ENCODE results near the gene HGS. TPM values are rescaled to one million over a fixed set of nuclear protein-coding genes. Genes with fewer than 3 reads are reported as not detected.
A peak's percentile ranks its signal among the peaks of the same experiment; 100 is the strongest.

Gene HGS, protein sequence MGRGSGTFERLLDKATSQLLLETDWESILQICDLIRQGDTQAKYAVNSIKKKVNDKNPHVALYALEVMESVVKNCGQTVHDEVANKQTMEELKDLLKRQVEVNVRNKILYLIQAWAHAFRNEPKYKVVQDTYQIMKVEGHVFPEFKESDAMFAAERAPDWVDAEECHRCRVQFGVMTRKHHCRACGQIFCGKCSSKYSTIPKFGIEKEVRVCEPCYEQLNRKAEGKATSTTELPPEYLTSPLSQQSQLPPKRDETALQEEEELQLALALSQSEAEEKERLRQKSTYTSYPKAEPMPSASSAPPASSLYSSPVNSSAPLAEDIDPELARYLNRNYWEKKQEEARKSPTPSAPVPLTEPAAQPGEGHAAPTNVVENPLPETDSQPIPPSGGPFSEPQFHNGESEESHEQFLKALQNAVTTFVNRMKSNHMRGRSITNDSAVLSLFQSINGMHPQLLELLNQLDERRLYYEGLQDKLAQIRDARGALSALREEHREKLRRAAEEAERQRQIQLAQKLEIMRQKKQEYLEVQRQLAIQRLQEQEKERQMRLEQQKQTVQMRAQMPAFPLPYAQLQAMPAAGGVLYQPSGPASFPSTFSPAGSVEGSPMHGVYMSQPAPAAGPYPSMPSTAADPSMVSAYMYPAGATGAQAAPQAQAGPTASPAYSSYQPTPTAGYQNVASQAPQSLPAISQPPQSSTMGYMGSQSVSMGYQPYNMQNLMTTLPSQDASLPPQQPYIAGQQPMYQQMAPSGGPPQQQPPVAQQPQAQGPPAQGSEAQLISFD
- 57.0 TPM for total RNA-seq

DNA sequence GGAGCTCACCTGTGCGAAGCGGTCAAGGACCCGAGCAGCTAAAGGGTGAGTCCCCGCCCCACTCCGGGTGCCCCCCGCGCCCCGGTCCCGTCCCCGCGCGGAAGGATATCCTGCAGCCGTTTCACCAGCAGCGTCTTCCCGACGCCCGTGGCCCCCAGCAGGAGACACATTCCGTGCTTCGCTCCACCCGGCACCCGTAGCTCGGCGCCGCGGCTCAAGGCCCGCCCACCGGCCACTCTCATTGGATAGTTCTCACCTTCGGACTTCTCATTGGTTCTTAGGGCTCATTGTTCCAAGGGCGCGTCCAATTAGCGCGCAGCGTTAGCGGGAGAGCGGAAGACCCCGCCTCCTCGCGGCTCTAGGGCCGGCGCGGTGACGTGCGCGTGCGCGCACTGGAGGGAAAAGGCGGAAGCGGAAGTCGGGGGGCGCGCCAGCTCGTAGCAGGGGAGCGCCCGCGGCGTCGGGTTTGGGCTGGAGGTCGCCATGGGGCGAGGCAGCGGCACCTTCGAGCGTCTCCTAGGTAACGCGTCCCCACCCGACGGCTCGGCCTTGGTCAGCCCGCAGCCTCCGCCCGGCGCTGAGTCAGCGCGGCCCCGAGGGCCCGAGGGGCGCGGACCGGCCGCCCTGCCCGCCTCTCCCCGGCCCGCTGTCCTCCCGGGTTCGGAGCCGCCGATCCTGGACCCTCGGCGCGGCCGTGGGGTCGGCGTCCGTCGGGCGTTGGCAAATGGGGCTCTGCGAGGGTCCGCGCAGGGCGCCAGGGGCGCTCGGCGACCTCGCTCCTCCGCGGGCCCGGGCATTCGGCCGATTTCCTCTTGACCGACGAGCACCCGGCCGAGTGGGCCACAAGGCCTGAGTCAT is at the start of gene HGS, which contains the start of gene ARL16:
Gene HGS (plus strand): TSS at position 428 of the 858 bp plus-strand sequence. CDS start 56 bp downstream, at position 484.
Gene ARL16 (minus strand): TSS at position 214 of the 858 bp plus-strand sequence. CDS start 44 bp downstream, at position 170.
- Histone ChIP-seq H3K27me3 (ENCODE audit: insufficient read depth, low read length) (no peaks in the 10 kb centered on the region), H3K4me1 (ENCODE audit: insufficient read depth, low read length) (peaks cover 26% of the 10 kb centered on the region), H3K4me3 (ENCODE audit: low read length) (peak within 1 kb of the TSS; percentile 78), H3K9me3 (ENCODE audit: low read depth, low read length) (no peaks in the 10 kb centered on the region)

DNA sequence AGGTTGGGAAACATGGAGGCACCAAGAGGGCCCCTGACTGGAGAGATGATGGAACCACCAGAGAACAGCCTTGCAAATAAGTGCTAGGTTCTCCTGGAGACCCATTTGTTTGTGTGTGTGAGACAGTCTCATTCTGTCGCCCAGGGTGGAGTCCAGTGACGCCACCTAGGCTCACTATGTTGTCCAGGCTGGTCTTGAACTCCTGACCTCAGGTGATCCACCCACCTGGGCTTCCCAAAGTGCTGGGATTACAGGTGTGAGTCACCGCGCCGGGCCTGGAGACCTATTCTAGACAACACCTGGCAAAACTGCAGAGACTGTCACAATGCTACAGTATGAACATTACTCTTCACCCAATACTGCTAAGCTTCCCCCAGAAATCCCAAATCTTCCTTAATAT is 48.4 kb upstream of the HGS start:
- no peaks in the 10 kb centered on the region for H3K27me3 ChIP-seq (ENCODE audit: insufficient read depth, low read length)
- no peaks in the 10 kb centered on the region for H3K9me3 ChIP-seq (ENCODE audit: low read depth, low read length)
- H3K4me3 ChIP-seq (ENCODE audit: low read length): no peak overlapping the region
- H3K4me1 ChIP-seq (ENCODE audit: insufficient read depth, low read length): peaks cover 26% of the 10 kb centered on the region

GRCh38 chr17:81635973-81636504 is 47.8 kb upstream of the HGS start:
- Histone ChIP-seq H3K9me3 (ENCODE audit: low read depth, low read length) (no peaks in the 10 kb centered on the region), H3K4me1 (ENCODE audit: insufficient read depth, low read length) (peaks cover 26% of the 10 kb centered on the region), H3K4me3 (ENCODE audit: low read length) (peak overlapping the region; percentile 80), H3K27me3 (ENCODE audit: insufficient read depth, low read length) (no peaks in the 10 kb centered on the region)

GRCh38 chr17:81636505-81637288 is 47.1 kb upstream of the HGS start, which contains the start of the genes NPLOC4 and TSPAN10:
NPLOC4 (minus strand) TSS chr17:81637112; CDS start chr17:81636930, 182 bp downstream.
TSPAN10 (plus strand) TSS chr17:81637196; CDS start chr17:81642413, 5,217 bp downstream.
- Histone ChIP-seq H3K4me3 (ENCODE audit: low read length) (peak within 1 kb of the TSS; percentile 80), H3K9me3 (ENCODE audit: low read depth, low read length) (no peaks in the 10 kb centered on the region), H3K27me3 (ENCODE audit: insufficient read depth, low read length) (no peaks in the 10 kb centered on the region)

GRCh38 chr17:81638683-81639082 is 45.1 kb upstream of the HGS start:
- Histone ChIP-seq H3K4me3 (ENCODE audit: low read length) (no peak overlapping the region), H3K9me3 (ENCODE audit: low read depth, low read length) (no peaks in the 10 kb centered on the region), H3K4me1 (ENCODE audit: insufficient read depth, low read length) (peaks cover 26% of the 10 kb centered on the region), H3K27me3 (ENCODE audit: insufficient read depth, low read length) (no peaks in the 10 kb centered on the region)

More at GRCh38 chr17:81636505-81637288, 47.1 kb upstream of the HGS start, which contains the start of the genes NPLOC4 and TSPAN10:
- peaks cover 26% of the 10 kb centered on the region for H3K4me1 ChIP-seq (ENCODE audit: insufficient read depth, low read length)

GRCh38 chr17:81640011-81640410 is 43.8 kb upstream of the HGS start:
- H3K4me1 ChIP-seq (ENCODE audit: insufficient read depth, low read length): peaks cover 20% of the 10 kb centered on the region
- no peaks in the 10 kb centered on the region for H3K27me3 ChIP-seq (ENCODE audit: insufficient read depth, low read length)
- H3K9me3 ChIP-seq (ENCODE audit: low read depth, low read length): no peaks in the 10 kb centered on the region
- no peak overlapping the region for H3K4me3 ChIP-seq (ENCODE audit: low read length)

GRCh38 chr17:81641825-81642489 is 41.9 kb upstream of the HGS start:
- Histone ChIP-seq H3K9me3 (ENCODE audit: low read depth, low read length) (no peaks in the 10 kb centered on the region), H3K4me1 (ENCODE audit: insufficient read depth, low read length) (peaks cover 5% of the 10 kb centered on the region), H3K4me3 (ENCODE audit: low read length) (no peak overlapping the region), H3K27me3 (ENCODE audit: insufficient read depth, low read length) (no peaks in the 10 kb centered on the region)

- H3K4me3 ChIP-seq (ENCODE audit: low read length): no peak overlapping the region
- H3K27me3 ChIP-seq (ENCODE audit: insufficient read depth, low read length): peaks cover 5% of the 10 kb centered on the region
- no peaks in the 10 kb centered on the region for H3K4me1 ChIP-seq (ENCODE audit: insufficient read depth, low read length)
- H3K9me3 ChIP-seq (ENCODE audit: low read depth, low read length): no peaks in the 10 kb centered on the region
Measured at GRCh38 chr17:81644496-81644895, 39.3 kb upstream of the HGS start.

DNA sequence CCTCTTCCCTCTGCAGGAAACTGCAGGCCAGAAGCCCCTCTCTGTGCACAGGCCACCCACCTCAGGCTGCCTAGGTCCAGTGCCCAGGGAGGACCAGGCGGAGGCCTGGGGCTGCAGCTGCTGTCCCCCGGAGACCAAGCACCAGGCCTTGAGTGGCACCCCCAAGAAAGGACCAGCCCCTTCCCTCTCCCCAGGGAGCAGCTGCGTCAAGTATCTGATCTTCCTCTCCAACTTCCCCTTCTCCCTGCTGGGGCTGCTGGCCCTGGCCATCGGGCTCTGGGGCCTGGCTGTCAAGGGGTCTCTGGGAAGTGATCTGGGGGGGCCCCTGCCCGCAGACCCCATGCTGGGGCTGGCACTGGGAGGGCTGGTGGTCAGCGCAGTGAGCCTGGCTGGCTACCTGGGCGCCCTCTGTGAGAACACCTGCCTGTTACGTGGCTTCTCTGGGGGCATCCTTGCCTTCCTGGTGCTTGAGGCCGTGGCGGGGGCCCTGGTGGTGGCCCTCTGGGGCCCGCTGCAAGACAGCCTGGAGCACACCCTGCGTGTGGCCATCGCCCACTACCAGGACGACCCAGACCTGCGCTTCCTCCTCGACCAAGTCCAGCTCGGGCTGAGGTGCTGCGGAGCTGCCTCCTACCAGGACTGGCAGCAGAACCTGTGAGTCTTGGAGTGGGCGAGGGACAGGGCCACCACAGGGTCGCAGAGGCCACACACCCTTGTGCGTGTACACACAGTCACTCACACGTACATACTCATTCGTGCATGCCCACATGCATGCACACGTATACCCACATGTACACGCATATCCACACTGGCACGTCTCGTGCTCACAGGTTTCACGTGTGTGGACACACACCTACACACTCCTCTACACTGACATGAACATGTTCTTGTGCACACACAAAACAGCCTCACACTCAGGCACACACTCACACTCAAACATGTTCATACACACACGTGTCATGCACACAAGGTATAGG is 38.5 kb upstream of the HGS start:
- H3K4me1 ChIP-seq (ENCODE audit: insufficient read depth, low read length): no peaks in the 10 kb centered on the region
- H3K27me3 ChIP-seq (ENCODE audit: insufficient read depth, low read length): peaks cover 5% of the 10 kb centered on the region
- H3K4me3 ChIP-seq (ENCODE audit: low read length): no peak overlapping the region
- H3K9me3 ChIP-seq (ENCODE audit: low read depth, low read length): no peaks in the 10 kb centered on the region

DNA sequence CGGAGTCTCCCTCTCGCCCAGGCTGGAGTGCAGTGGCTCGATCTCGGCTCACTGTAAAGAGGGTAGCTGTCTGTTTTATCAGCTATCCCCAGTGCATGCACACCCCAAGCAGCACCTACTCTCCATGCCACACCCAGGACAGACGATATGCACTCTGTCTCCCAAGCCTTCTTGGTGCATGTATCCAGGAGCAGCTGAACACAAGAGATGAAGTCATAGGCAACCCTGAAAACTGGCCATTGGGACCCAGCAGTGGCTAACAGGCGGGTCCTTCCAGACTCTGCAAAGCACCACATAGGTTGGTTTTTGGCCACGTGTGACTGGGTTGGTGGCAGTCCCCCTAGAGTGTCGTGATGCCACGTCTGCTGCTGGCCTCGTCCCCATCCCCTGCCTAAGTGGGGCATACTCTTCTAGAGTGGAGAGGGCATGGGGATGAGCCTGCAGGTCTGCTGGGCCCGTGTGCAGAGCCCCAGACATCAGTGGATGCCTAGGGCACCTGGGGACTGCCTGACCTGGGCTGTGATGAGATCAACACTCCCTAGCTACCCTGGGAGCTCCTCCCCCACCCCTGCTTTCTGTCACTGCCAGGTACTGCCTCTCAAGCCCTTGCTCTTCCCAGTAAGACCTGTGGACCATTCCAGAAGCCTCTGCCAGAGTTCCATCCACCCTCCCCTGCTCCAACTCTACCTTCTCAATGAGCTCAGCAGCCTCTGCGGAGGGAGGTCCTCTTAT is 36.8 kb upstream of the HGS start:
- no peak overlapping the region for H3K4me3 ChIP-seq (ENCODE audit: low read length)
- no peaks in the 10 kb centered on the region for H3K9me3 ChIP-seq (ENCODE audit: low read depth, low read length)
- peaks cover 5% of the 10 kb centered on the region for H3K27me3 ChIP-seq (ENCODE audit: insufficient read depth, low read length)
- H3K4me1 ChIP-seq (ENCODE audit: insufficient read depth, low read length): no peaks in the 10 kb centered on the region

- Histone ChIP-seq H3K4me3 (ENCODE audit: low read length) (no peak overlapping the region), H3K27me3 (ENCODE audit: insufficient read depth, low read length) (peaks cover 5% of the 10 kb centered on the region), H3K9me3 (ENCODE audit: low read depth, low read length) (no peaks in the 10 kb centered on the region), H3K4me1 (ENCODE audit: insufficient read depth, low read length) (no peaks in the 10 kb centered on the region)
Measured at GRCh38 chr17:81647640-81648012, 36.2 kb upstream of the HGS start.

All from mononuclear cell (primary cell).